Peyer's patch (tissue), 4 donors: Measurements from ENCODE around the gene ANXA1. TPM values are rescaled to one million over a fixed set of nuclear protein-coding genes. Genes with fewer than 3 reads are reported as not detected.

Experiments used
- DNase-seq, 3 donors: peaks; one replicate each; pipeline ENCODE4 v3.0.0-alpha.2; 2017 to 2019
- H3K27ac ChIP-seq, 4 donors: fragments of 200-600 bp; sonication (generic); one replicate each; pipeline ENCODE4 v1.5.1; 2016 to 2019
- H3K27me3 ChIP-seq, 2 donors: fragments of 200-600 bp; sonication (generic); one replicate each; pipeline ENCODE4 v1.5.1; 2019
- H3K36me3 ChIP-seq, 3 donors: fragments of 200-600 bp; sonication (generic); one replicate each; pipeline ENCODE4 v1.5.1; 2016 to 2019
- H3K4me1 ChIP-seq, 4 donors: fragments of 200-600 bp; sonication (generic); one replicate each; pipeline ENCODE4 v1.5.1; 2016 to 2019
- H3K4me3 ChIP-seq, 4 donors: fragments of 200-600 bp; sonication (generic); 1 replicate in 3 of 4; 2 replicates in 1 of 4; pipeline ENCODE4 v1.5.1; 2016 to 2019; ENCODE audit warnings: mild to moderate bottlenecking in 1 of 4
- H3K9me3 ChIP-seq, 4 donors: fragments of 200-600 bp; sonication (generic); one replicate each; pipeline ENCODE4 v1.5.1; 2016 to 2019; ENCODE audit warnings: mild to moderate bottlenecking in 1 of 4
- CTCF ChIP-seq, 6 experiments: fragments of 450-650 bp in 4 of 6; fragments of 200-600 bp in 2 of 6; sonication (generic) in 1 of 6; IDR thresholded peaks; one replicate each; pipeline ENCODE4 v1.5.1; 2017 to 2019; ENCODE audit warnings: antibody characterized with exemption in 6 of 6, mild to moderate bottlenecking in 3 of 6, moderate library complexity in 1 of 6
- POLR2A ChIP-seq, 2 donors: fragments of 450-650 bp; IDR thresholded peaks; one replicate each; pipeline ENCODE4 v1.5.1; 2017; ENCODE audit warnings: antibody characterized with exemption in 2 of 2, mild to moderate bottlenecking in 2 of 2, moderate library complexity in 2 of 2
- total RNA-seq, 4 donors: library from RNA; depleted of rRNA; stranded (reverse); fragments of >200 nt; gene quantifications; one replicate each; pipeline ENCODE4 v1.1.0, GENCODE V29; 2016

Gene ANXA1
- total RNA-seq, 4 donors from 2014 or later: 13.5 to 223 (median 40.3) TPM

- DNase-seq: no peak
- no peak overlapping the region for H3K4me3 ChIP-seq
These were observed 48.2 kb downstream of the ANXA1 start for GRCh38 chr9:73199886-73200285.

DNA sequence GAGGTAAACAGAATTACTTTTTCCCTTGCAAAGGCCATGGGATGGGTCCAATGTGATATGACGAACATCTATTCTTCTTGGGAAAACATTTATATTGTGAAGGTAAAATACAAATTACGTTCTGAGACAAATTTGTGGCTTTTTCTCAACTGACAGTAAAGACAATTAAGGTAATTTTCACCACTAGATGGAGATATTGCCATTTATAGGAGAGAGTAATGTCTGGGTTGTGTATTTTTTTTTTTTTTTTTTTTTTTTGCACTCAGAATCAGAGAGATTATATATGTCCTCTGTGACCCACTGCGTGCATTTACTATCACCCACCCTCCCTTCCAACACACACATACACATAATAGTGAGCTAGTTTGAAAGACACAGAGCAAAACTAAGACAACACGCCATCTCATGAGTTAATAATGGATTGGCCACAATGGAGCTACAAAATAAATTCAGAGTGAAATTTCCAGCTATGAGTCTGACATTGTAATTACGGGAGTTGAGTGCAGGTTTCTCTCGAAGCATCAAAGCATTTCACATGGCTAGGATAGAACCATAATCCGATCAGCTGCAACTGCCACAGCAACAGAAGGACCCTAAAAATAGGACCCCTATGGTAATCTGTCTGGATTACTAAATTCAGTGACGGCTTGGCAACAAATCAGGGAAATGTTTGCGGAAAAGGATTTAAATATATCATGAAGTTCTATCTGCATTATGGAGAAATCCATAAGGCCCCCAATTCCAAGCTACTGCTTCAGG lies 49.2 kb downstream of the ANXA1 start:
- H3K4me3 ChIP-seq: no peak overlapping the region
- H3K36me3 ChIP-seq: no peaks in the 10 kb centered on the region
- no peaks in the 10 kb centered on the region for H3K9me3 ChIP-seq
- H3K27me3 ChIP-seq: no peaks in the 10 kb centered on the region
- no peak for DNase-seq
- H3K27ac ChIP-seq: no peak overlapping the region
- TF ChIP-seq CTCF (IDR thresholded peaks at IDR 0.05) (peak in 4 of 6 experiments; percentile 34 to 46 (median 42)), POLR2A (IDR thresholded peaks at IDR 0.05) (no peak)
- H3K4me1 ChIP-seq: no peaks in the 10 kb centered on the region

More at GRCh38 chr9:73199886-73200285, 48.2 kb downstream of the ANXA1 start:
- Histone ChIP-seq H3K9me3 (no peaks in the 10 kb centered on the region), H3K27me3 (no peaks in the 10 kb centered on the region), H3K4me1 (no peaks in the 10 kb centered on the region), H3K27ac (no peak overlapping the region), H3K36me3 (no peaks in the 10 kb centered on the region)
- TF ChIP-seq CTCF (IDR thresholded peaks at IDR 0.05) (peak in 1 of 6 experiments; percentile 14), POLR2A (IDR thresholded peaks at IDR 0.05) (no peak)

- Histone ChIP-seq H3K9me3 (no peaks in the 10 kb centered on the region), H3K4me3 (no peak overlapping the region), H3K27ac (no peak overlapping the region), H3K27me3 (no peaks in the 10 kb centered on the region), H3K4me1 (no peaks in the 10 kb centered on the region), H3K36me3 (no peaks in the 10 kb centered on the region)
- no peak for TF ChIP-seq POLR2A (IDR thresholded peaks at IDR 0.05)
- TF ChIP-seq CTCF (IDR thresholded peaks at IDR 0.05): no peak
- DNase-seq: no peak
These were observed 51.3 kb downstream of the ANXA1 start for GRCh38 chr9:73202980-73203379.

GRCh38 chr9:73204936-73205335 lies 53.3 kb downstream of the ANXA1 start:
- no peaks in the 10 kb centered on the region for H3K9me3 ChIP-seq
- no peak overlapping the region for H3K4me3 ChIP-seq
- DNase-seq: no peak
- TF ChIP-seq POLR2A (IDR thresholded peaks at IDR 0.05) (no peak), CTCF (IDR thresholded peaks at IDR 0.05) (no peak)
- no peaks in the 10 kb centered on the region for H3K27me3 ChIP-seq
- no peak overlapping the region for H3K27ac ChIP-seq
- no peaks in the 10 kb centered on the region for H3K4me1 ChIP-seq
- H3K36me3 ChIP-seq: no peaks in the 10 kb centered on the region

DNA sequence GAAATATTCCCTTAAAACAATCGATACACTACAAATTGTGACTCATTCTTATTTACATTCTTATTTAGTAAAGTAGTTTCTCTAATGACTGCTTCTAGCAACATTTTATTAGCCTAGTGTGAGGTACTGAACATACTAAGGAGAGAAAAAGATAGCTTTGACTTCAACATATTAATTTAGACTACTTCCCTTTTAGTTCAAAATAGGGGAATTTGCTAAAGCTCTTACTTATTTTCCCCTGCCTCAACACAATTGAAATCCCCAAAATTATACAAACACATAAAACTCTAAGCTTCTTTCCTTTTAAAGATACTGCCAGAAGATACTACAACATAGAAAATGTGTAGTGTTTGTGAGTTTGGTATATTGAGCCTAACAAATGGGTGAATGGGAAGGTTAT lies 55.2 kb downstream of the ANXA1 start:
- Histone ChIP-seq H3K27me3 (no peaks in the 10 kb centered on the region), H3K4me3 (no peak overlapping the region), H3K36me3 (no peaks in the 10 kb centered on the region), H3K9me3 (no peaks in the 10 kb centered on the region), H3K4me1 (no peaks in the 10 kb centered on the region), H3K27ac (no peak overlapping the region)
- TF ChIP-seq CTCF (IDR thresholded peaks at IDR 0.05) (no peak), POLR2A (IDR thresholded peaks at IDR 0.05) (no peak)
- DNase-seq: no peak
